Activated T-cell treated with anti-CD3 and anti-CD28 coated beads, Interleukin-2, amount 50 U/mL, for 48 hours (primary cell): Measurements from ENCODE around the gene UBE2I.

Experiments
- DNase-seq, 2 experiments: peaks; one replicate each; pipeline ENCODE4 v3.0.0-alpha.2; 2020

UBE2I gene

DNA sequence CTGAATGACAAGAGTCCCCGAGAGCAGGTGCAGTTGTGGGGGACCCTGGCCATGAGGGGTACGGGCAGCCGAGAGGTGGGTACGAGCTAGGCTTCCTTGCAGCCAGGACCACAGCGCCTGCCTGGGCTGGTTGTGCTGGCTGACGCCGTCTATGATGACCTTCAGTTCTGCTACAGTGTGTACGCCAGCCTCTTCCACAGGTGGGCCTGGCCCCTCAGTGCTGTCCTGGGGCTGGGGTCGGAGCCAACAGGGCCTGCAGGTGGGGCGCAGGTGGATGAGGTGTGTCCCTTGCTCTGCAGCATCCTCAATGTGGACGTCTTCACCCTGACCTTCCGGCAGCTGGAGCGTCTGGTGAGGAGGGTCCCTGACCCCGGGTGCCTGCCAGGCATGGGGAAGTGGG lies 35.1 kb downstream of the UBE2I start:
- DNase-seq: no peak

DNA sequence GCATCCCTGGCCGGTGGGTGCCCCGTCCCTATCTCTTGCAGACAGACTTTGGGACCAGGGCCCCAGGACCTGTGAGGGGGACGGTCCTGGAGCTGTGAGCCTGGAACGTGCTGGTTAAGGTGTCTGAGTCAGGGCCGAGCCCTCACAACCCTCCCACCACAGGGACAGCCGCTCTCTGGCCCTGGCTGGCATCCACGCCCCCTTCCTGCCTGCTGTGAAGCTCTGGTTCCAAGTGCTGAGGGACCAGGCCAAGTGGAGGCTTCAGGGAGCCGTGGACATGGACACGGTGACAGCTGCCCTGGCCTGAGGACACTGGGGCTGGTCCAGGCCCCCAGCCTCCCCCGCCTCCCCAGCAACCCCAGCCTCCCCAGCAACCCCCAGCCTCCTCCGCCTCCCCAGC lies 35.7 kb downstream of the UBE2I start:
- no peak for DNase-seq

DNA sequence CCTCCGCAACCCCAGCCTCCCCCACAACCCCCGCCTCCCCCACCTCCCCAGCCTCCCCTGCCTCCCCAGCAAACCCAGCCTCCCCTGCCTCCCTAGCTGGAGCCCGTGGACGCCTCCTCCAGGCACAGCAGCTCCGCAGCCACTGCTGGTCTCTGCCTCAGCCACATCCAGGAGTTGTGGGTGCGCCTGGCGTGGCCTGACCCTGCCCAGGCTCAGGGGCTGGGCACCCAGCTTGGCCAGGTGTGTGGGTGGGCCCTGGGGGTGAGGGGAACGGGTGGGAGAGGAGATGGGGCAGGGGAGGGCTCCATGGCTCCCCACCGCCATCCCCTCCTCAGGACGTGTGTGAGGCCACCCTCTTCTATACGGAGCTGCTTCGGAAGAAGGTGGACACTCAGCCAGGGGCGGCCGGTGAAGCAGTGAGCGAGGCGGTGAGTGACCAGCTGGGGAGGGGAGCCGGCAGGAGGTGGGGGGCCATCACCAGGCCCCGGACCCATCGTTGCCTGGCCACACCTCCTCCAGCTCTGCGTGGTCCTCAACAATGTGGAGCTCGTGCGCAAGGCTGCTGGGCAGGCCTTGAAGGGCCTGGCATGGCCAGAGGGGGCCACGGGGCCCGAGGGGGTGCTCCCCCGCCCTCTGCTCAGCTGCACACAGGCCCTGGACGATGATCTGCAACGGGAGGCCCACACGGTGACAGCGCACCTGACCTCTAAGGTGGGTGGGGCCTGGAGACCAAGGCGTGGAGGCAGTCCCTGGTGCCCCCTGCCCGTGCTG lies 36.4 kb downstream of the UBE2I start:
- no peak for DNase-seq

GRCh38 chr16:1346422-1347285 lies 37.2 kb downstream of the UBE2I start:
- DNase-seq: no peak

DNA sequence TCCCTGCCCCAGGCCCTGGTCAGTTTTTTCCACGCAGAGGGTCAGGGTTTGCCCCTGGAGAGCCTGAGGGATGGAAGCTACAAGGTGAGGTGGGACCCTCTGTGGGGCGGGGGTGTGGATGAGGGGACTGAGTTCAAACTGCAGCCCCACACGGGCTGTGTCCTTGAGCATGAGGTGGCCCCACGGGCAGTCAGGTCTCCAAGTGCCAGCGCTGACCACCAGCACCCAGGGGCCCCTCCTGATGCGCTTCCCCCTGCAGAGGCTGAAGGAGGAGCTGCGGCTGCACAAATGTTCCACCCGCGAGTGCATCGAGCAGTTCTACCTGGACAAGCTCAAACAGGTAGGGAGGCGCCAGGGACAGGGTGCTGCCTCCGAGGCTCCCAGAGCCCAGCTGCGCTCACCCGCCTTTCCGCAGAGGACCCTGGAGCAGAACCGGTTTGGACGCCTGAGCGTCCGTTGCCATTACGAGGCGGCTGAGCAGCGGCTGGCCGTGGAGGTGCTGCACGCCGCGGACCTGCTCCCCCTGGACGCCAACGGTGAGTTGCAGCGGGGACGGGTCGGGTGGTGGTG lies 37.9 kb downstream of the UBE2I start:
- DNase-seq: no peak

GRCh38 chr16:1347962-1348361 lies 38.5 kb downstream of the UBE2I start:
- DNase-seq: no peak

DNA sequence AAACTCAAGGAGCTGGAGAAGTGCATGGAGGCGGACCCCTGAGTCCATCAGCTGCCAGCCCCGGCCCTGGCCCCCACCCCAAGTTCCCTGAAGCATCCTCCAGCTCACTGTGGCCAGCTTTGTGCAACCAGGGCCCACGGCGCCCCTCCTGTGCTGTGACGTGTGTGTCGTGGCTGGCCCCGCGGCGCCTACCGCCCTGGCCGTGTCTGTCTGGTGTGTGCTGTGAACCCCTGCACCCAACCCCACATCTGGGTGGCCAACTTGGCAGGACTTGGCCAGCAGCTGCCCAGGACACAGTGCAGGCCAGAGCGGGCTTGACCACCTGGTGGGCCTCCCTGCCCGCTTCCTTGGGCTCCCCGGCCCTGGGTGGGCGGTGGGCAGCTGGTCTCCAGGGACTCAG lies 39.0 kb downstream of the UBE2I start:
- DNase-seq: no peak

DNA sequence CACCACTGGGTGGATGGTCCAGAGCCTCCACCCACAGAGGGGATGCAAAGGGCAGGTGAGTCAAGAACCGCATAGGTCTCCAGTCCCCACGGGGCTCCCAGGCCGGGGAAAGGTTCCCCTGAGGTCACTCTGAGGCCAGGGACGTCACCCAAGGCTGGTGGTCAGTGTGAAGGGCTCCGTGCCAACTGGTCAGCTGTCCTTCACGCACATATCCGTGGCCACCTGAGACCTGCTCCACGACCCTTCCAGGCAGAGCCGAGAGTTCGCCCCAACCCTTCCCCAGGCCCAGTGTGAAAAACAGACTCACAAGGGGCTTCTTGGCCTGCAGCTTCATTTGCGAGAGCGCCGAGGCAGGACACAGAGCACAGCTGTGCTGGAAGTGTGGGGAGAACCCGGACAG lies 39.5 kb downstream of the UBE2I start:
- DNase-seq: no peak

DNA sequence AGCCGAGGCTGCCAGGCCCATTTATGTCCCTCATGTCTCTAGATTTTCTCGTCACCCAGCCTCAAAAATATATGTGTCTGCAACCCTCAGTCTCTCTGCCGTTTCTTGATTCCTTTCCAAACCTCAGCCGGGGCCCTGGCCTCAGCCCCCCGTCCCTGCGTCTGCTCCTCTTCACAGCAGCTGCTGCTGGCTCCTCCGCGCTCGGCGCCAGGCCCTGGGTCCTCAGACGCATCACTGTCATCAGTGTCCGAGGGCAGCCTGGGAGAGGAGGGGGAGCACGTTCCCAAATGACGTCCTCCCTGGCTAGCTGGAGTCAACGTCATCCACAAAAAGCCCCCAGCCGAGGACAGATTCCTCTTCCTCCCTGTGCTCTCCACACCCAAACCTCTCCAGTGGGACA lies 39.9 kb downstream of the UBE2I start:
- no peak for DNase-seq

- no peak for DNase-seq
Observed at GRCh38 chr16:1349951-1350350, 40.5 kb downstream of the UBE2I start.

GRCh38 chr16:1350691-1351090 lies 41.3 kb downstream of the UBE2I start:
- no peak for DNase-seq

DNA sequence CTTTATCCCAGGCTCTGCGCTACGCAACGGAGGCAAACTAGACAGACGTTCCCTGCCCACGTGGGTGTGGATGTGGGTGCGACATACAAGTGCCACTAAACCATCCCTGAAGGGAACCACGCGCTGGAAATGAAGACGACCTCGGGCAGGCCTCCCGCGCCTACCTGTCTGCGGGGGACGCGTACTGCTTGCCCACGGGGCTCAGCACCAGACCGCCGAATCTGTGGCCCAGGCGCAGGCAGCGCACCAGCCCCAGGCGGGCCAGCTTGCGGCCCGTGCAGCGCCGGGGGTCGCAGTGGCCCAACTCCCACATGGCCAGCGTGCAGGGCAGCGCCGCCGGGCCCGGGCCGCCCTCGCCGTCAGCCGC lies 41.8 kb downstream of the UBE2I start:
- no peak for DNase-seq

- peak; percentile 88 to 90 for DNase-seq
Observed at GRCh38 chr16:1351582-1352362, 42.3 kb downstream of the UBE2I start, which contains the start of the genes GNPTG and TSR3. Gene GNPTG (plus strand): TSS chr16:1351931. CDS start chr16:1351966, 35 bp downstream. Gene TSR3 (minus strand): TSS chr16:1351878. CDS start chr16:1351804, 74 bp downstream.

DNA sequence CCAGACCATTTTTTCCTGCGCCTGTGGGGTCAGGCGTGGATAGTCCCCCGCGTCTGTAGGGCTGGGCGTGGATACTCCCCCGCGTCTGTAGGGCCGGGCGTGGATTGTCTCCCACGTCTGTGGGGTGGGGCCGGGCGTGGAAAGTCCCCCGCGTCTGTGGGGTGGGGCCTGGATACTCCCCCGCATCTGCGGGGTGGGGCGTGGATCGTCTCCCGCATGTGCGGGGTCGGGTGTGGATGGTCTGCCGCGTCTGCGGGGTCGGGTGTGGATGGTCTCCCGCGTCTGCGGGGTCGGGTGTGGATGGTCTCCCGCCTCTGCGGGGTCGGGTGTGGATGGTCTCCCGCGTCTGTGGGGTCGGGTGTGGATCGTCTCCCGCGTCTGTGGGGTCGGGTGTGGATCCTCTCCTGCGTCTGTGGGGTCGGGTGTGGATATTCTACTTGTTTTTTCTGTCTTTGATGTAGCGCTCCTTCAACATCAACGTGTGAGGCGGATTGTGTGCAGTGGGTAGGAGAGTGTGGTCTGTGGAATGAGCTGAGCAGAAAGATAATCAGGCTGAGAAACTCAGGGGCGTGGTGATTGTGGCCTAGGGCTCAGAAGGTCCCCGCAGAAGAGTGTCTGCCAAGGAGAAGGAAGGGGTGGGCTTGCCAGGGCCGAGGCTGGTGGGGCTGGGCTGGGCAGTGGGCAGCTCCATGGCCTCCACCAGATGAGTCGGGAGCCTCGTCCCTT lies 45.5 kb downstream of the UBE2I start:
- no peak for DNase-seq

GRCh38 chr16:1355591-1355990 lies 46.2 kb downstream of the UBE2I start:
- DNase-seq: no peak

GRCh38 chr16:1356061-1356900 lies 46.8 kb downstream of the UBE2I start:
- DNase-seq: no peak

DNA sequence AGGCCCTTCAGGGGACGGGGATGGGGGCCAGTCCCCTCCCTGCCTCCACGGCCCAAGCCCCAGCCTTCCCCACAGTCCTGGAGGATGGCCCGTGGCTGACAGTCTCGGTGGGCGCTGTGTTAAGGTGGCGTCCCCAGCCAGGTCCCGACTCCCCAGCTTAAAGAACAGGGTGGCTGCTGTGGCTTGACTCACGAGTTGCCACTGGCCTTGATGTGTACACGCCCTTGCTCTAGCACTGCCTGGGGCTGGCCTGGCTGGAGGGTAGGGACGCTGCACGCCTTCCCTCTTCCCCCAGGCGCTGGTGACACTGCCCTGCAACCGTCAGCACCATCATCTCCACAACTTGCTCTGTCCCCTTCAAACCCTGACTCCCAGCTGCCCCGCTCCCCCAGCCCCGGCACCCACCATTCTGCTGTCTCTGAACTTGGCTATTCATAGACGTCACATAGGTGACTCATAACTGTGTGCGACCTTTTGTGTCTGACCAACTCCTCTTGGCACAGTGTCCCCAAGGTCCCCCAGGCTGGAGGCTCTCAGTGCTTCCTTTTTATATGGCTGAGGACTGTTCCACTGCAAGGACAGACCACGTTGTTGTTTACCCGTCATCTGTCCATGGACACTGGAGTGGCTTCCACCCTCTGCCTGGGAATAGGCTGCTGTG lies 48.6 kb downstream of the UBE2I start:
- DNase-seq: no peak

DNA sequence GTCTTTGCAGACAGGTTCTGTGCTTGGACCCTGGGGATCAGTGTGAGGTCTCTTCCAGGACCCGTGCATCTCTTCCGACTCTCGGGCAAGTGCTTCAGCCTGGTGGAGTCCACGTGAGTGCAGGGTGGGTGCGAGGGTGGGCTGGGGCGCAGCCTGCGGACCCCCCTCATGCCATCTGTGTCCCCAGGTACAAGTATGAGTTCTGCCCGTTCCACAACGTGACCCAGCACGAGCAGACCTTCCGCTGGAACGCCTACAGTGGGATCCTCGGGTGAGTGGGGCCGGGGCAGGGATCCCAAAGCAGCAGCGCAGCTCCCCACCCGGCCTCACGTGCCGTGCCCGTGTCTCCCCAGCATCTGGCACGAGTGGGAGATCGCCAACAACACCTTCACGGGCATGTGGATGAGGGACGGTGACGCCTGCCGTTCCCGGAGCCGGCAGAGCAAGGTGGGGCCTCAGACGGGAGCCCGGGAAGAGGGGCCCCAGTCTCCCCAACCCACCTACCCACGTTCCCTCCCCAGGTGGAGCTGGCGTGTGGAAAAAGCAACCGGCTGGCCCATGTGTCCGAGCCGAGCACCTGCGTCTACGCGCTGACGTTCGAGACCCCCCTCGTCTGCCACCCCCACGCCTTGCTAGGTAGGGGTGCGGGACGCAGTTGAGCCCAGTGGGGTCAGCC lies 52.4 kb downstream of the UBE2I start:
- DNase-seq: no peak

- DNase-seq: no peak
Observed at GRCh38 chr16:1362807-1363206, 53.4 kb downstream of the UBE2I start.

DNA sequence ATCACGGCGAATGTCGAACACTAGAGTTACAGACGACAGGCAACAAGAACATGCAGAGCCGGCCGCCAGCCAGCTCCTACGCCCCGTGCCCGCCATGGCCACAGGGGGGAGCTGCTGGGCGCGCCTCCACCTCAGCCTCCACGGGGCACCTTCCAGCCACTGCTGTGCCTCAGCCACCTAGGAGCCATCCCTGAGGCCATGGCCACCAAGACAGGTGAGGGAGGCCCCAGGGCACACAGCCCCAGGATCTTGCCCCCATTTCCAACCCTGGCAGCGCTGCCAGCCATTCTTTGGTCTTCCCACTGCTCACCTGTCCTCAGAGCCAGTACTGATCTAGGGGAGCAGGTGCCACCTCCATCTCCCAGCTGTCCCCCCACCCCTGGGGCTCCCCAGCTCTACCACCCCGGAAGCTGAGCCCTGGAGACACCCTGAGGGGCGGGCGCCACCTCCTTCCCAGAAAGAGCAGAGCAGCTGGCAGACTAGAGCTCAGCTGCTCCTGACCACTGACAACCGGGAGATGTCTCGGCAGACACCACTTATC lies 54.1 kb downstream of the UBE2I start:
- peak; percentile 81 to 85 for DNase-seq
